Measurements from ENCODE around the gene PSG6. TPM values are rescaled to one million over a fixed set of nuclear protein-coding genes. Genes with fewer than 3 reads are reported as not detected.

PSG6 gene
- total and polyA plus RNA-seq, 2 of the 4 experiments (the other 2 are of a cell fraction), result 0.18 TPM; not detected in 1

GRCh38 chr19:42872608-42873007, 45.1 kb downstream of the PSG6 start:
- dilution Hi-C loops (cut with HindIII; ENCODE audit: low sequenced_read_pairs, unreplicated experiment) (no loop called here), intact Hi-C loops (cut with micrococcal nuclease) (no loop called here), in situ Hi-C loops (cut with MboI; ENCODE audit: low sequenced_read_pairs) (no loop called here)
- Histone ChIP-seq H2BK15ac (ENCODE audit: low read depth, low read length) (peak overlapping the region; percentile 77; the same call in 2 of the 3 replicates), H2AK9ac (replicated peaks; ENCODE audit: low read depth, low read length, poor library complexity) (no peak overlapping the region), H3K4me1 (ENCODE audit: control insufficient read depth, insufficient read depth, low read length) (peaks cover 17% of the 10 kb centered on the region), H4K5ac (ENCODE audit: low read depth, low read length) (peak overlapping the region; percentile 79), H3K23ac (ENCODE audit: low read depth, low read length) (no peak overlapping the region), H3K4ac (ENCODE audit: low read depth, low read length) (peak overlapping the region; percentile 64), H3K9me3 (ENCODE audit: control insufficient read depth, insufficient read depth, low read length) (no peaks in the 10 kb centered on the region), H3K18ac (ENCODE audit: low read depth, low read length) (peak overlapping the region; percentile 82; the same call in 1 of the 2 replicates), H3K9ac (ENCODE audit: low read depth, low read length) (no peak overlapping the region), H3K79me1 (ENCODE audit: low read depth in 1 of 2, low read length in 2 of 2) (peaks cover 0 to under 1% of the 10 kb centered on the region in 2 experiments; a peak in 1 of 4 replicates), H3K36me3 (ENCODE audit: control insufficient read depth, insufficient read depth, low read length) (no peaks in the 10 kb centered on the region), H2BK120ac (ENCODE audit: low read depth, low read length) (peak overlapping the region; percentile 82), H2BK5ac (ENCODE audit: low read depth, low read length, poor library complexity, severe bottlenecking) (peak overlapping the region; percentile 45), H2BK20ac (ENCODE audit: low read depth, low read length) (peak overlapping the region; percentile 70), H3K27me3 (ENCODE audit: control insufficient read depth, insufficient read depth, low read length) (no peaks in the 10 kb centered on the region), H4K8ac (ENCODE audit: low read depth in 2 of 2, low read length in 2 of 2) (peak overlapping the region; percentile 4 to 72; a peak in 1 of 4 replicates), H3K14ac (replicated peaks; ENCODE audit: low read depth, low read length) (no peak overlapping the region; the same call in 1 of the 2 replicates), H4K20me1 (ENCODE audit: insufficient read depth, low read length) (no peaks in the 10 kb centered on the region), H3K9me1 (ENCODE audit: insufficient read depth, low read length) (peaks cover 12% of the 10 kb centered on the region), H4K91ac (ENCODE audit: insufficient read depth, low read depth, low read length) (peak overlapping the region; percentile 41), H2AFZ (replicated peaks; ENCODE audit: low read length, poor library complexity) (no peak overlapping the region), H3K27ac (ENCODE audit: insufficient read depth, low read length) (no peak overlapping the region), H3K56ac (ENCODE audit: extremely low read depth, insufficient read depth, low read length) (no peak overlapping the region), H3K4me3 (ENCODE audit: insufficient read depth, low read depth, low read length) (no peak overlapping the region), H3K4me2 (ENCODE audit: low read depth, low read length) (no peak overlapping the region), H2AK5ac (ENCODE audit: low read depth, low read length) (peak overlapping the region; percentile 9)
- POLR2A ChIA-PET (ENCODE audit: unreplicated experiment), result no interaction called here
- TF ChIP-seq SMC3 (IDR thresholded peaks at IDR 0.05; ENCODE audit: low read depth, low read length) (no peak), ELK1 (IDR thresholded peaks at IDR 0.05; ENCODE audit: borderline replicate concordance, low read depth, low read length) (no peak), CHD1 (IDR thresholded peaks at IDR 0.05; ENCODE audit: low read depth, low read length) (no peak), RAD21 (IDR thresholded peaks at IDR 0.05; ENCODE audit: low read length) (no peak), BHLHE40 (IDR thresholded peaks at IDR 0.05; ENCODE audit: low read depth, low read length) (no peak), FOS (IDR thresholded peaks at IDR 0.05; ENCODE audit: low read depth, low read length) (no peak), USF2 (IDR thresholded peaks at IDR 0.05; ENCODE audit: low read depth, low read length) (no peak), POLR2A (IDR thresholded peaks at IDR 0.05; ENCODE audit: low read depth, low read length) (no peak), MXI1 (IDR thresholded peaks at IDR 0.05; ENCODE audit: borderline replicate concordance, low read depth, low read length) (no peak), MAZ (IDR thresholded peaks at IDR 0.05; ENCODE audit: borderline replicate concordance, low read depth, low read length) (no peak)
- WGBS, 2 experiments (ENCODE audit: extremely low coverage in 2 of 2, insufficient read length in 1 of 2), result no CpG with 5 or more reads among the region's 3 CpGs
- CTCF ChIA-PET, result no interaction called here
- ATAC-seq (ENCODE audit: low read depth) (no peak), DNase-seq (no peak)
- no TSS peak for BruUV-seq (replicated peaks)

Measured in IMR-90 (cell line).